HPDE6-E6E7 (cell line): Measurements from ENCODE around the gene GOLGA5.

Experiments
- DNase-seq: peaks from one replicate; pipeline ENCODE4 v3.0.0; 2011; ENCODE audit warnings: missing footprints; ENCODE audit errors: extremely low spot score

The GOLGA5 gene

DNA sequence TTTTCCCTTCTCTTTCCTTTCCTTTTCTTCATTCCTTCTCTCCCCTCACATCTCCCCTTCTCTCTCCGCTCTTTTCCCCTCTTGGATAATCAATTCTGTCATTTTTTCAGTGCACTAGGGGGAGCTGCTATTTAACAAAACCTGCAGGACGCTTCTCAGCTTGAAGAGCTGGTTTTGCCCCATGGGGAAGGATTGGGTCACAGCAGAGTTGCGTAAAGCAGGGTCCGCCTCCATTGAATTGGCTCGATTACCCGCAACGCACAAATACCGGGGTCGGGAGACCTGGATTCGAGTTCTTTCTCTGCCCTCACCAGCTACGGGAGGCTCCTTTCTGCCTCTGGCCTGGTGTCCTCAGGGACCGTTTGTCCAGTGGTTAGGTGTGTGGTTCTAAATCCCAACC lies 86.7 kb downstream of the GOLGA5 start:
- peak; percentile 87 for DNase-seq

DNA sequence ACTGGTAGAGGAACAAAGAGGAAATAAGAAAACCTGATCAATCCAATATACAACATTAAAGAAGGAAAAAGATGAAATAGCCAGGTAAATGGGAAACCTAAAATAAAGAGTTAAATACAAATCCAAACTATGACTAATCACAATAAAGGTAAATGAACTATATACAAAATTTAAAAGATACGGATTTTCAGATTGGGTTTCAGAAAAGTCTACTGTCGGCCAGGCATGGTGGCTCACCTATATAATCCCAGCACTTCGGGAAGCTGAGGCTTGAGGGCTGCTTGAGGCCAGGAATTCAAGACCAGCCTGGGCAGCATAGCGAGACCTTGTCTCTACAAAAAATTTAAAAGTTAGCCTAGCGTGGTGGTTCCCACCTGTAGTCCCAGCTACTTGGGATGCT lies 89.0 kb downstream of the GOLGA5 start:
- DNase-seq, result no peak

DNA sequence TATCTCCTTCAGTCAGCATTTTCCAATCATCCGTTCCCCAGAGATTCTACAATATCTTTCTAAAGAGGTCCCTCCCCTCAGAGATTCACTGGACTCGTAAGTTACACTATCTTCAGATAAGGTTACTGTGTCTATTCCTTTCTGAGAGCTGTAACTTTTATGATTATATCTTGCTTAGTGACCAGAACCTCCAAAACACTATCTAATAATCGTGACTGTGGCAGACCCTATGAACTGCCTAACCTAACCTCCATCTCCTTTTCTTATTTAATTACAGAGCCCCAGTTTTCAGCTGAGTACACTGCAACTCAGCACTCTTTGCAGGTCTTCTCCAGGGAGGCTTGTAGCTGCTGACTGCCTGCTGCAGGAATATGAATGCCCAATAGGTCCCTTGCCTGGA lies 90.3 kb downstream of the GOLGA5 start:
- no peak for DNase-seq

DNA sequence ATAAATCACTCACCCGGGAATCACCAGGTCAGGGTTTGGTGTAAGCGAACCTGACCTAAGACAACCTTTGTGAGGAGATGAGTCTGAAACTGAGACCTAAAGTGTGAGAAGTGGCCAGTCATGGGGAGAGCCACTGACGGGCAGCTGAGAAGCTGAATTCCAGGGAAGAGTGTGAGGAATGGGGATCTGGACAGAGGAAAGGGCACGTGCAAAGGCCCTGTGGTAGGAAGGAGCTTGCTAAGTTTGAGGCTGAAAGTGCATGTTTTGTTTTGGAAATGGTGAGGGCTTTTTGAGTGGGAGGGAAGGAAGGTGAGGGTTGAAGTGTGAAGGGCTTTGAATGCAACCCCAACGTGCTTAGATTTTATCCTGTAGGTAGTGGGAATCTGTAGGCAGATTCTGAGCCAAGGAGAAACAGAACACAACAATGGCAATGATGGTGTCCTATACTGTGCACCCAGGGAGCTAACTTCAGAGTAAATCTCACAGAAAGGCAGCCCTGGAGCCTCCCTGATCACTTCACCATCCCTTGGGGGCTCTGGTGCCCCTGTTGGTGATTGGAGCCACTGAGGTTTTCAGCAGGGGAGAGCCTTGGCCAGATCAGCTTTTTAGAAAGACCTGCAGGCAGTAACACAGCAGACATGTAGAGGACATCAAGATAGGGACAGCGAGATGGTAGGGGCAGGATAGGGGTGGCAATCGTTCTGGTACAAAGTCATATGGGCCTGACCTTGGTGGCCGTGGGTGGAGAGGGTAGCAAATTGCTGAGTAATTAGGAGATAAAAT lies 91.4 kb downstream of the GOLGA5 start:
- DNase-seq, result no peak

DNA sequence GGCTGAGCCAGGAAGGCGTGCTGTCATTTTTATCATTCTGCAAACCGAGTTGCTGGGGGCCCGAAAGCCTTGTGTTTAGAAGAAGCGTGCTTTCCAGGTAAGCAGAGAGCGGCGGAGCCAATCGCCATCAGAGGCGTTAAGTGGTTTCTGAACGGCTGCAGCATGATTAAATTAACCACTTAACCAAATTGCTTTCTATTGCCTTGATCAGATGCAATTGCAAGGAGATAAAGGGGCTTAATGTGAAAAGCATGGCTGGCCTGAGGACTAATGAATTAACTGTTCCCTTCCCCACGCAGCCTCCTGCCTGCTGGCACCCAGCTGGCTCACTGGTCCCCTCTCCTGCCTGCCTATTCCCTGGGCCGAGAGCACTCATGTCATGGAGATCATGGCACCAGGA lies 92.2 kb downstream of the GOLGA5 start:
- no peak for DNase-seq

DNA sequence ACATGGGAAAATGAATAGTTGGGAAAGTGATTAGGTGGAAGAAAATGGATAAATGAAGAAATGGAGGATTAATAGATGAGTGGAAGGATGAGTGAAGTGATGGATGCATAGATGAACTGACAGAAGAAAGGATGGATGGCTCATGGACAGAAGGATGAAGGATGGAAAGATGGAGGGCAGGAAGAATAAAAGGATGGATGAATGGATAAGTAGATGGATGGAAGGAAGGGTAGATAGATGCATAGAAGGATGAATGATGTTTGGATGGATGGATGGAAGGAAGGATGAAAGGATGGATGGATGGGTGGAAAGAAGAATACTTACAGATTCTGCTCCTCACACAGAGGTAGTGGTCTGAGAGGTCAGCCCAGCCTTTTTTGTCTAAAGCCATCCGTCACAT lies 93.1 kb downstream of the GOLGA5 start:
- DNase-seq, result no peak

DNA sequence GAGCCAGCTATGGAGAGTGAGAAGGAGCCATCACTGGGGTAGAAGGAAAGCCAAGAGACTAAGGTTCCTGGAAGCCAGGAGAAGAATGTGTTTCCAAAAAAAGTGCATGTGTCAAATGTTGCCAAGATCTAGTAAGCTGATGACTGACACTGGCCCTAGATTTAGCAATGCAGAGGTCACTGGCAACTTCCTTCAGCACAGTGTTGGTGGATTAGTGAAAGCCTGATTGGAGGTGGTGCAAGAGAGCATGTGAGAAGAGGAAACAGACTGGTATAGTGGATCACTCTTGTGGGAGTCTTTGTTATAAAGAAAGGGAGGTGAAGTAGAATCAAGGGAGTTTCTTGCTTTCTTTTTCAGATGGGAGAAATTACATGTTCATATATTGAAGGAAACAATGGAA lies 94.8 kb downstream of the GOLGA5 start:
- DNase-seq, result no peak
